Measurements from ENCODE around the gene GDF10.

The GDF10 gene

GRCh38 chr10:47283848-47284247 is 16.1 kb upstream of the GDF10 start:
- H3K4me3 ChIP-seq (replicated peaks; ENCODE audit: insufficient read depth, low read length) = no peak overlapping the region
- DNase-seq (ENCODE audit: low read depth in 1 of 2, low spot score in 1 of 2) = no peak
- H3K27ac ChIP-seq (replicated peaks) = no peak overlapping the region
- no peak for TF ChIP-seq CTCF (IDR thresholded peaks at IDR 0.05; ENCODE audit: insufficient read depth, low read length)
- TF ChIP-seq SPI1 (IDR thresholded peaks at IDR 0.05; ENCODE audit: borderline replicate concordance, low read depth) = no peak
- no peak for TF ChIP-seq POLR2AphosphoS5 (IDR thresholded peaks at IDR 0.05; ENCODE audit: low read depth)
- no peak for TF ChIP-seq REST (IDR thresholded peaks at IDR 0.05; ENCODE audit: insufficient replicate concordance, low read depth)
- no peak for TF ChIP-seq GABPA (IDR thresholded peaks at IDR 0.05; ENCODE audit: low read depth)
- H3K27me3 ChIP-seq (ENCODE audit: insufficient read depth, poor library complexity, severe bottlenecking) = no peaks in the 10 kb centered on the region

GRCh38 chr10:47285381-47286115 is 14.4 kb upstream of the GDF10 start:
- no peak for DNase-seq (ENCODE audit: low read depth in 1 of 2, low spot score in 1 of 2)
- Histone ChIP-seq H3K27ac (replicated peaks) (no peak overlapping the region), H3K4me3 (replicated peaks; ENCODE audit: insufficient read depth, low read length) (no peak overlapping the region)

More at GRCh38 chr10:47285381-47286115, 14.4 kb upstream of the GDF10 start:
- TF ChIP-seq CTCF (IDR thresholded peaks at IDR 0.05; ENCODE audit: insufficient read depth, low read length) (no peak), GABPA (IDR thresholded peaks at IDR 0.05; ENCODE audit: low read depth) (no peak), POLR2AphosphoS5 (IDR thresholded peaks at IDR 0.05; ENCODE audit: low read depth) (no peak), REST (IDR thresholded peaks at IDR 0.05; ENCODE audit: insufficient replicate concordance, low read depth) (no peak), SPI1 (IDR thresholded peaks at IDR 0.05; ENCODE audit: borderline replicate concordance, low read depth) (no peak)
- no peaks in the 10 kb centered on the region for H3K27me3 ChIP-seq (ENCODE audit: insufficient read depth, poor library complexity, severe bottlenecking)

Measured in HL-60 (cell line).